ENCODE data around the gene PHEX.

Gene PHEX

GRCh38 chrX:22032084-22032483, at the start of gene PHEX:
TSS of gene PHEX (plus strand) at chrX:22032325. CDS start at chrX:22033006, 681 bp downstream.
- DNase-seq (ENCODE audit: low read depth in 1 of 2, low spot score in 1 of 2): no peak

DNA sequence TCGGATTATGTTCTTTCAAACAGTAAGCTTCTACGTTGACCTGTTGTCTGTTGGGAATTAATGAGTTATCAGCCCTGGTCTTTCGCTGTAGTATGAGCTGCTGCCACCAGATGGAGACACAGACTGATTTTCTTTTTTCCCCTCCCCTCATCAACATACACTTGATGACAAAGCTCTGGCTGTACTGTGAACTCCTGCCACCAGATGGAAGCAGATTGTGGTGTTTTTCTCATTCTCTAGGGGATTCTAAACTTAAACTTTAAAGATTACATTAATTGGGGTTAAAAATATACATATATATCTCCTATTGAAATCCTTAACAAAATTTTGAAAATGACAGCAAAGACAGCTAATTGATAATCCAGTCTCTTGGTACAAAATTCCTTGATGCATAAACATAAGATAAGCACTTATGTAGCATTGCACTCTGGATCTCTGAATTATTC, 46.8 kb upstream of the PHEX start:
- DNase-seq (ENCODE audit: low read depth in 1 of 2, low spot score in 1 of 2): peak; percentile 6 to 38

DNA sequence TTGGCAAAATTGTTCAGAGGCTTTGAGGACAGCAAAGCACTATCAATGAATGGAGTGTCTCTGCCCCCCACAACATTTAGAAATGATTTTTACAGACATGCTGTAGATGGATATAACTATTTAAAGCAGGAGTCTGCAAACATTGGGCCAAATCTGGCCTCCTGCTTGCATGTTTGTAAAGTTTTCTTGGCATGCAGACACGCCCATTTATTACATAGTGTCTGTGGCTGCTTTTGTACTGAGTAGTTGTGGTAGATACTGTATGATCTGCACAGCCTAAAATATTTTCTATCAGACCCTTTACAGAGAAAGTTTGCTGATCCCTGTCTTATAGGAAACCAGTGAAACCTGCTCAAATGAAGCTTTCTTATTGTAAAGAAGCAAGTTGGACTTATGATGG, 45.5 kb upstream of the PHEX start:
- DNase-seq (ENCODE audit: low read depth in 1 of 2, low spot score in 1 of 2): no peak

DNA sequence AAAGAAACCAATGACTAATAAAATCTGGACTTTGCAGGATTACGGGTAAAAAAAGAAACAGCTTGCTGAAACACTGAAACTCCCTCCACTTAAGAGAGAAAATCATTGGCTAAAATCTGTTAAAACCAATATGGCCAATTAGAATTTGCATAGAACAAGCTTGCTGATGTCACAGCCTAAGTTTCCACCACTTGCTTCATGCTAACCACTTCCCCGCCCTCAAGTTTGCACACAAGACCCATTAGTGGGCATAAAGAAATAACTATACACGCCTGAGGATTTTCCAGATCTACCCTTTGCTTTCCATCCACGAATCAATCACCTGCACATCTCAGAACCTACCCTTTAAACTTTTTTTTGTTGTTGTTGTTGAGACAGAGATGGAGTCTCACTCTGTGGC, 42.7 kb upstream of the PHEX start:
- no peak for DNase-seq (ENCODE audit: low read depth in 1 of 2, low spot score in 1 of 2)

DNA sequence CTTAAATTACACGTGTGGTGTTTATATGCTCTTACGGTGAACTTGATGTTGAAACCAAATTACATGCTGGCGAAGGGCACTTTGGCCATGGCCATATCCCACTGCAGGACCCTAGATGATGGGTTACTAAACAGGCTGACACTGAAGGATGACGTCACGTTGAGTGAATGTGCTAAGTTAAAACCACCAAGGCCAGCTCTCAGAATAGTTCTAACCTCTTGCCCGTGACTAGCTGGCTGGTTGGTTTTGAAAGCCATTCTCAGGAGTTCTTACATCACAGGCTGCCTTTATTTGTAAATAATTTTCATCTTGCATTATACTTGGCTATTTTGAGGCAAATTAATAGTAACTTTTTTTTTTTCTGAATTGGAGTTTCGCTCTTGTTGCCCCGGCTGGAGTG, 41.3 kb upstream of the PHEX start:
- no peak for DNase-seq (ENCODE audit: low read depth in 1 of 2, low spot score in 1 of 2)

GRCh38 chrX:21991504-21991903, 40.6 kb upstream of the PHEX start:
- no peak for DNase-seq (ENCODE audit: low read depth in 1 of 2, low spot score in 1 of 2)

DNA sequence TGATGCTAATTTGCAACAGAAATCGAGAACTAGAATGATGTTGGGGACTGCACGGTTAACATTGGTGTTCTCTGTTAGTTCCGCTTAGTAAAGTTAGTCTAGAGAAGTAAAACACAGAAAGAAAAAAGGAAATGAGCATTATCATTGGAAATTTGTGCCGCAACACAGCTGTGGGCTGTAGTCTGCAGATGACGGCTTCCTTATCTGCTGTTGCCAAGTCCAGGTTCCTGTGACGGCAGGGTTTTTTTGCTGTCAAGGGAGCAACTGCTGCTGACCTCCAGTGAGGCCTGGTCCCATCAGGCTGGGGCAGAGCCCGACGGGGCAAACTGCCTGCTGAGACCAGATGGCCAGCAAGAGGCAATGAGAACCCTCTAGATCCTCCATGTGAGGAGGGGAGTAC, 38.9 kb upstream of the PHEX start:
- DNase-seq (ENCODE audit: low read depth in 1 of 2, low spot score in 1 of 2): no peak

DNA sequence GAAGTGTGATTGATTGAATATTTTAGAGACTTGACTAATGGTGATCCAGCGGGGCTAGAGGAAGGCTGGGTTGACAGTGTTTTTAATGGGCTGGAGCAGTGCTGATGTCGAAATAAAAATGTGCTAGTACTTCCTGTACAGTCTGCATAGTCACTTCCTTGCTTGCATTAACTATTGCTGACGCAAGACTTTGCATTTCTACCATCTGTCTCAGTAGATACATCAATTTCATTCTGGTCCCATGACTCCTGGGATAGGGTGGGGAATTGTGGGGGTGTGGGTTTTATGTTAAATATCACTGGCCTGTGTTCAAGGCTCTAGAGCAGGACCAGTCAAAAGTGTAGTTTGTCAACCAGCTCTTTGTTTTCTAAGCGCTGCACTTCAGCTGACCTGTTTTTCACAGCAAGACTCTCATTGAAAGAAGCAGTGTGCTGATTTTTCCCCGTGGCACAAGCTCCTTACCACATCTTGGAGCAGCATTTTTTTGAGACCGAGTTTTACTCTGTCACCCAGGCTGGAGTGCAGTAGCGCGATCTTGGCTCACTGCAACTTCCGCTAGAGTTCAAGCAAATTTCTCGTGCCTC, 35.2 kb upstream of the PHEX start:
- DNase-seq (ENCODE audit: low read depth in 1 of 2, low spot score in 1 of 2): no peak

GRCh38 chrX:21998037-21998436, 34.1 kb upstream of the PHEX start:
- DNase-seq (ENCODE audit: low read depth in 1 of 2, low spot score in 1 of 2): no peak

DNA sequence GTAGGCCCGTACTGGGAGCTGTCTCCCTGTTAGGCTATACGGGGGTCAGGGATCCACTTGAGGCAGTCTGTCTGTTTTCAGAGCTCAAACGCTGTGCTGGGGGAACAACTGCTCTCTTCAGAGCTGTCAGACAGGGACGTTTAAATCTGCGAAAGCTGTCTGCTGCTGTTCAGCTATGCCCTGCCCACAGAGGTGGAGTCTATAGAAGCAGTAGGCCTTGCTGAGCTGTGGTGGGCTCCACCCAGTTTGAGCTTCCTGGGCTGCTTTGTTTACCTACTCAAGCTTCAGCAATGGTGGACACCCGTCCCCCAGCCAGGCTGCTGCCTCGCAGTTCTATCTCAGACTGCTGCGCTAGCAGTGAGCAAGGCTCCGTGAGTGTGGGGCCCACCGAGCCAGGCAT, 27.3 kb upstream of the PHEX start:
- DNase-seq (ENCODE audit: low read depth in 1 of 2, low spot score in 1 of 2): no peak

DNA sequence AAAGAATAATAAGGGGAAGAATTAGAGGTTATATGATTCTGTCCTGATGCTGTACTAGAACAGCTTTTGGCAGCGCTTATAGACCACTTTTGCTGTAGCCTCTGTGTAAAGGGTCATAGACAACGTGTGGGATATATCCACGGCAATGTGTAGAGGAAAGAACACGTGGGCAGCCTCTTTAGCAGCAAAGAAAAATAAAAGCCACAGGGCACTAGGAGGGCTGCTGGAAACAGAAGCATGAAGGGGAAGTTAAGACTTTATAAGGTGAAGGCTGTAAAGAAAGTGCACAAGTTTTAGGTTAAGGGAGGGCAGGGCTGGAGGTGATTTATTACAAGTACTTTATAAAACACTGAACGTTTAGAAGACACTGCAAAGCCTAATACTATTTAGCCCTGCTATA, 20.1 kb upstream of the PHEX start:
- DNase-seq (ENCODE audit: low read depth in 1 of 2, low spot score in 1 of 2): no peak

GRCh38 chrX:22012931-22013330, 19.2 kb upstream of the PHEX start:
- DNase-seq (ENCODE audit: low read depth in 1 of 2, low spot score in 1 of 2): no peak

GRCh38 chrX:22015139-22015750, 16.9 kb upstream of the PHEX start:
- no peak for DNase-seq (ENCODE audit: low read depth in 1 of 2, low spot score in 1 of 2)

GRCh38 chrX:22021751-22022324, 10.3 kb upstream of the PHEX start:
- no peak for DNase-seq (ENCODE audit: low read depth in 1 of 2, low spot score in 1 of 2)

GRCh38 chrX:22024577-22024976, 7.5 kb upstream of the PHEX start:
- no peak for DNase-seq (ENCODE audit: low read depth in 1 of 2, low spot score in 1 of 2)

DNA sequence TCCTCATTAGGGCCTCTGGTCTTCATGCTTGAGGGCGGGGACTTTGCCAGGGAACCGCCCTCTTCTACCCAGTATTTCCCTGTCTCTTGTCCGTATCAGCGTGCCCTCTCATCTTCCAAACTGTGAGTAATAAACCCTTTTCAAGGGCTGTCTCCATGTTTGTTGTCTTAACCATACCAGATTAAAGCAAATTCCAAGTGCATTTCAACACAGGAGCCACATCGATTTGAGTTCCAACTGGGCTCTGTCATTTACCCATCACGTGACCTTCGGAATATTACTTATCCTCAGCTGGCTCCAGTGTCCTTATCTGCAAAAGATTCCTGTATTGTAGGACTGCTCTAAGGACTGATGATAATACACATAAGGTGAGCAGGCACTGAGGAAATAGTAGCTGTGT, 6.4 kb upstream of the PHEX start:
- no peak for DNase-seq (ENCODE audit: low read depth in 1 of 2, low spot score in 1 of 2)

GRCh38 chrX:22026731-22027130, 5.4 kb upstream of the PHEX start:
- no peak for DNase-seq (ENCODE audit: low read depth in 1 of 2, low spot score in 1 of 2)

GRCh38 chrX:22032506-22032905, 381 bp downstream of the PHEX start:
- no peak for DNase-seq (ENCODE audit: low read depth in 1 of 2, low spot score in 1 of 2)

DNA sequence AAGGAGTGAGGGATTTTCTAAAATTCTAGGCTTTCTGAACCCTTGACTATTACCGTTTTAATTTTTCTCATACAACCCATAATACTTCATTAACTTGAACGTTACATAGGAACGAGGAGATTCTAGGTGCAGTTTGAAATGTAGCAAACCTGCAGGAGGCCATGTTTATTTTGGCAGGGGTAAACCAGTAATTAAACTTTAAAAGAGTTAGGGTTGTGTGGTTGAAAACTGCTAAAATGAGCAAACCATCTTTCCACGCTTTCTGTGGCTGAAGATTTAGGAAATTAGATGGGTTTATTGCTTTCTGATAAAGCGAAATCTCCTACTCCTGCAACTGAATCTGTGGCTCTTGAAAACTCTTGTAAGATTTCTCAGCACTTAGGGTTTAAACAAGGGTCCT, 1.7 kb downstream of the PHEX start:
- no peak for DNase-seq (ENCODE audit: low read depth in 1 of 2, low spot score in 1 of 2)

DNA sequence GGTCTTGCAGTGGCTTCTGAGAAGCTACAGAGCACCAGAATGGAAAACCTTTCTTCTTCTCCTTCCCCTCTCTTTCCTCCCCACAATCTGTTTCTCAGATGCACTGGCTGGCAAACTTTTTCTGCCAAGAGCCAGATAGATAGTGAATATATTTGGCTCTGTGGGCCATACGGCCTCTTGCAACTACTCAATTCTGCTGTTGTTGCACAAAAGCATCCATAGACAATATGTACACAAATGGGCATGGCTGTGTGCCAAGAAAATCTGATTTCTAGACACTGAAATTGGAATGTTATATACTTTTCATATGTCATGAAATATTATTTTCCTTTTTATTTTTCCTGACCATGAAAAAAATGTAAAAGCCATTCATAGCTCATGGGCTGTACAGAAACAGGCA, 3.1 kb downstream of the PHEX start:
- DNase-seq (ENCODE audit: low read depth in 1 of 2, low spot score in 1 of 2): no peak

DNA sequence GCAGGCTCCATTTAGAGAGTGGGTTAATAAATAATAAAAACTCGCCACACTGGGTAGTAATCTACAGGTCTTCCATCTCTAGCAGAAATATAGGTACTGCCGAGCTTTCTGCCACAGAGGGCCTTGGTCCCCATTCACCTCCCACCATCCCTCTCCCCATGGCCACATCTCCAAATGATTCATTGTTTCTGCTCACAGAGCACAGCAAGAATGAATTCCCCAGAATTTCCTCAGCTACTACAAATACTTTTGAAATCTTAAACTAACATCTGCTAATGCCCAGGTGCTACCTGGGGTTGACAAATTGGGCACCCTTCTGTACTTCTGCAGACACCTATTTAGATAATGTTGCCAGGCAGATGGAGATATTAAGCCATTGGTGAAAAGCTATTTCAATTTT, 5.1 kb downstream of the PHEX start:
- no peak for DNase-seq (ENCODE audit: low read depth in 1 of 2, low spot score in 1 of 2)

- no peak for DNase-seq (ENCODE audit: low read depth in 1 of 2, low spot score in 1 of 2)
Measured at GRCh38 chrX:22037911-22038537, 5.9 kb downstream of the PHEX start.

DNA sequence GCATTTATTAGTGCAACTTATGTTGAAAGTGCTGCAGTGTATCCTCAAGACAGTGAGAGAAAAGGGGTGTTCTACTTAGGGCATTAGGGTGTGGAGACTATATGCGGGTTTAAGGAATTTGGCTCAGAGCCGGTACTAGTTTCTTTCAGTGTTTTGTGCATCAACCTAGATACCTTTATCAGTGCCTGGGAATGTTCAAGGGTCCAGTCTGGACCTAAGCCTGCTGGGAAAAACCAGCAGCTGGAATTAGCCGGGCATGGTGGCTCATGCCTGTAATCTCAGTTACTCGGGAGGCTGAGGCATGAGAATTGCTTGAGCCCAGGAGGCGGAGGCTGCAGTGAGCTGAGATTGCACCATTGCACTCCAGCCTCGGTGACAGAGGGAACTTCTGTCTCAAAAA, 7.4 kb downstream of the PHEX start:
- no peak for DNase-seq (ENCODE audit: low read depth in 1 of 2, low spot score in 1 of 2)
